ENCODE data around the gene GTPBP6. TPM values are rescaled to one million over a fixed set of nuclear protein-coding genes. Genes with fewer than 3 reads are reported as not detected.
A peak's percentile ranks its signal among the peaks of the same experiment; 100 is the strongest.
"Not testable (repeated sequence)": the region's sequence is repeated elsewhere in the genome, so short reads cannot be mapped to it uniquely, and the experiment has no call there.

GTPBP6 gene
- total RNA-seq, 2 experiments from 2014 or later = 60.0 to 62.4 TPM

- intact Hi-C loops (cut with micrococcal nuclease) = loop anchor here (5.0 kb wide), 1 partner anchor 105 kb away; the partner anchor contains the start of gene PPP2R3B
- DNase-seq = not testable (repeated sequence)
- peak overlapping the region; percentile 45 for H3K27ac Mint-ChIP-seq
Measured at GRCh38 chrX:282000-282681, 36.5 kb downstream of the GTPBP6 start.

GRCh38 chrX:281166-281999, 37.2 kb downstream of the GTPBP6 start, which contains the start of gene PLCXD1:
TSS of gene PLCXD1 (plus strand) at chrX:281381. CDS start at chrX:284188, 2,807 bp downstream.
- POLR2A ChIA-PET = no interaction called here
- Mint-ChIP-seq H3K4me1 (ENCODE audit: low read depth) (peaks cover 19% of the 10 kb centered on the region), H3K27me3 (no peaks in the 10 kb centered on the region), H3K9me3 (no peaks in the 10 kb centered on the region), H3K36me3 (peaks cover 15% of the 10 kb centered on the region), H3K27ac (peak within 1 kb of the TSS; percentile 45), H3K4me3 (peak within 1 kb of the TSS; percentile 74)
- intact Hi-C loops (cut with micrococcal nuclease) = loop anchor here (5.0 kb wide), 1 partner anchor 106 kb away; the partner anchor contains the start of gene PPP2R3B
- CTCF ChIA-PET = no interaction called here
- DNase-seq = peak; percentile 29

More at GRCh38 chrX:282000-282681, 36.5 kb downstream of the GTPBP6 start:
- H3K9me3 Mint-ChIP-seq, CTCF ChIA-PET, H3K27me3 Mint-ChIP-seq, POLR2A ChIA-PET: not testable (repeated sequence)
- Mint-ChIP-seq H3K36me3 (peaks cover 17% of the 10 kb centered on the region), H3K4me1 (ENCODE audit: low read depth) (peaks cover 25% of the 10 kb centered on the region), H3K4me3 (peak overlapping the region; percentile 74)

DNA sequence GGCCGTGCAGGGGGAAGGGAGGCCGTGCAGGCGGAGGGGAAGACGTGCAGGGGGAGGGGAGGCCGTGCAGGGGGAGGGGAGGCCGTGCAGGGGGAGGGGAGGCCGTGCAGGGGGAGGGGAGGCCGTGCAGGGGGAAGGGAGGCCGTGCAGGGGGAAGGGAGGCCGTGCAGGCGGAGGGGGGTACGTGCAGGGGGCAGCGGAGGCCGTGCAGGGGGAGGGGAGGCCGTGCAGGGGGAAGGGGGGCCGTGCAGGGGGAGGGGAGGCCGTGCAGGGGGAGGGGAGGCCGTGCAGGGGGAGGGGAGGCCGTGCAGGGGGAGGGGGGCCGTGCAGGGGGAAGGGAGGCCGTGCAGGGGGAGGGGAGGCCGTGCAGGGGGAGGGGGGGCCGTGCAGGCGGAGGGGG, 37.9 kb downstream of the GTPBP6 start:
- peaks cover 14% of the 10 kb centered on the region for H3K36me3 Mint-ChIP-seq
- H3K9me3 Mint-ChIP-seq, DNase-seq, CTCF ChIA-PET, H3K27me3 Mint-ChIP-seq, H3K4me3 Mint-ChIP-seq, H3K27ac Mint-ChIP-seq, POLR2A ChIA-PET: not testable (repeated sequence)
- H3K4me1 Mint-ChIP-seq (ENCODE audit: low read depth) = peaks cover 19% of the 10 kb centered on the region
- intact Hi-C loops (cut with micrococcal nuclease) = loop anchor here (5.0 kb wide), 1 partner anchor 107 kb away; the partner anchor contains the start of gene PPP2R3B

DNA sequence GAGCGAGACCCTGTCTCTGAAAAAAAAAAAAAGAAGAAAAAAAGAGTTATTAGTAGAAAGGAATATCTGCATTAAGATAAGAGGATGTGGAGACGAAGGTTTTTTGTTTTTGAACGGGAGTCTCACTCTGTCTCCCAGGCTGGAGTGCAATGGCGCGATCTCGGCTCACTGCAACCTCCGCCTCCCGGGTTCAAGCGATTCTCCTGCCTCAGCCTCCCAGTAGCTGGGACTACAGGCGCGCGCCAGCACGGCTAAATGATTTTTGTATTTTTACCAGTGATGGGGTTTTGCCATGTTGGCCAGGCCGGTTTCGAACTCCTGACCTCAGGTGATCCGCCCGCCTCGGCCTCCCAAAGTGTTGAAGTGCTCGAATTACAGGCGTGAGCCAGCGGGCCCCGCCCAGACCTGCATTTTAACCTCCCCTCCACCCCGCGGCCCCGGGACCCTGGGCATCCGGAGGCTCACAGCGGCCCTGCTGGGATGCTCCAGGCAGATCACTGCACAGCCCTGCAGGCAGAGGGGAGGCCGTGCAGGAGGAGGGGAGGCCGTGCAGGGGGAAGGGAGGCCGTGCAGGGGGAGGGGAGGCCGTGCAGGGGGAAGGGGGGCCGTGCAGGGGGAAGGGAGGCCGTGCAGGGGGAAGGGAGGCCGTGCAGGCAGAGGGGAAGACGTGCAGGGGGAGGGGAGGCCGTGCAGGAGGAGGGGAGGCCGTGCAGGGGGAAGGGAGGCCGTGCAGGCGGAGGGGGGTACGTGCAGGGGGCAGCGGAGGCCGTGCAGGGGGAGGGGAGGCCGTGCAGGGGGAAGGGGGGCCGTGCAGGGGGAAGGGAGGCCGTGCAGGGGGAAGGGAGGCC, 38.6 kb downstream of the GTPBP6 start:
- DNase-seq, POLR2A ChIA-PET, H3K4me3 Mint-ChIP-seq, H3K27ac Mint-ChIP-seq, H3K36me3 Mint-ChIP-seq, H3K27me3 Mint-ChIP-seq, H3K9me3 Mint-ChIP-seq, CTCF ChIA-PET: not testable (repeated sequence)
- peaks cover 13% of the 10 kb centered on the region for H3K4me1 Mint-ChIP-seq (ENCODE audit: low read depth)
- intact Hi-C loops (cut with micrococcal nuclease) = loop anchor here (5.0 kb wide), 1 partner anchor 107 kb away; the partner anchor contains the start of gene PPP2R3B

GRCh38 chrX:276581-277201, 41.9 kb downstream of the GTPBP6 start:
- H3K27ac Mint-ChIP-seq = no peak overlapping the region
- CTCF ChIA-PET = no interaction called here
- peak; percentile 55 for DNase-seq
- intact Hi-C loops (cut with micrococcal nuclease) = no loop called here
- no peaks in the 10 kb centered on the region for H3K36me3 Mint-ChIP-seq
- POLR2A ChIA-PET = no interaction called here
- H3K27me3 Mint-ChIP-seq = no peaks in the 10 kb centered on the region
- peak overlapping the region; percentile 74 for H3K4me3 Mint-ChIP-seq
- peaks cover 6% of the 10 kb centered on the region for H3K4me1 Mint-ChIP-seq (ENCODE audit: low read depth)
- H3K9me3 Mint-ChIP-seq = no peaks in the 10 kb centered on the region

DNA sequence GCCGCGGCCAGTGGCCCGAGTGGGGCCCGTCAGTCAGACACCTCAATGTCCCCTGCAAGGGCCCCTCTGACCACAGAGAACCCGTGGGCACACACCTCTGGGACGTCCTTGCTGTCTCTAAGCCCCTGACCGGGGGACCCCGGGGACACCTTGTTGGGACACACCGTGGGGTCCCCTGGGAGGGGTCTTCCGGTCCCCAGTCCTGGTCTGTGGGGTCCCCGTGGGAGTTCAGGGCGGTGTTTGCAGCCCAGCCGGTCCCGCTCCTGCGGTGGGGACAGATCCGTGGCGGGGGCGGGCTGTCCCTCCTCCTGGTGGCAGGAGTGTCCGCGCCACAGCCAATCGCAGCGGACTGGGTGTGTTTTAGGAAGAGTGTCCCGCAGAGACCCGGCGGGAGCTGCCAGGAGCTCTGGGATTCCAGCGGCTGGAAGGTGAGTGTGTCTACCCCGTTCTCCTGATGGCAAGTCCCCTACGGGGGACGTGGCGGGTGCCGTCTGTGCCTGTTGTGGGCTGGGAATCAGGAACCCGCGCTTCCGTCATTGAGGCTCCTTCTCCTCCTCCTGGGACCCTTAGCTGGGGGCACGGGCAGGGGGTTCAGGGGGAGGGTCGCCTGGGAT, 42.5 kb downstream of the GTPBP6 start:
- CTCF ChIA-PET = no interaction called here
- H3K27ac Mint-ChIP-seq = no peak overlapping the region
- peak; percentile 56 for DNase-seq
- H3K4me1 Mint-ChIP-seq (ENCODE audit: low read depth) = peaks cover 6% of the 10 kb centered on the region
- POLR2A ChIA-PET = no interaction called here
- H3K36me3 Mint-ChIP-seq = no peaks in the 10 kb centered on the region
- H3K27me3 Mint-ChIP-seq = no peaks in the 10 kb centered on the region
- H3K4me3 Mint-ChIP-seq = peak overlapping the region; percentile 74
- H3K9me3 Mint-ChIP-seq = no peaks in the 10 kb centered on the region
- intact Hi-C loops (cut with micrococcal nuclease) = no loop called here

DNA sequence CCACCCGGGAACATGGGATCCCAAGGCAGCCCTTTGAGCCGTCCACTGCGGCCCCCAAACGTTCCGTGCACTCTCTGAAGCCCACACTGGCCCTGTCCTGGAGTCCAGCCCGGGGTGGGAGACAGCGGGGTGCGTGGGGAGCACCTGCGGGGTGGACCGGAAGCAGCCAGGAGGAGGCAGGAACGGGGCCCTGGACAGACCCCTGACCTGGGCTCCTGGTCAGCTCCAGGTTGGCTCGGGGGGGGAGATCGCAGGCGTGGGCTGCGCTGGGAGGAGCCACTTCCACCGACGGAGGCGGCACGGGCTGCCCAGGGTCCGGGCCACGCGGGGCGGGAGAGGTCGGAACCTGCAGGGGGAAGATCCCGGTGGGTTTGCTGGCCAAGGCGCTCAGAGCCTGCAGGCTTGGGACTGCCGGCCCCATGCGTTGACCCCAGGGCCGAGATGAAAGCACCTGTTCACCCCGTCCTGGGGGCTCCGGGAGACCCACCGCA, 43.1 kb downstream of the GTPBP6 start:
- Mint-ChIP-seq H3K27ac (no peak overlapping the region), H3K27me3 (no peaks in the 10 kb centered on the region), H3K4me1 (ENCODE audit: low read depth) (peaks cover 6% of the 10 kb centered on the region), H3K9me3 (no peaks in the 10 kb centered on the region), H3K4me3 (peak overlapping the region; percentile 46), H3K36me3 (no peaks in the 10 kb centered on the region)
- intact Hi-C loops (cut with micrococcal nuclease) = no loop called here
- ChIA-PET CTCF (no interaction called here), POLR2A (no interaction called here)
- DNase-seq = no peak

DNA sequence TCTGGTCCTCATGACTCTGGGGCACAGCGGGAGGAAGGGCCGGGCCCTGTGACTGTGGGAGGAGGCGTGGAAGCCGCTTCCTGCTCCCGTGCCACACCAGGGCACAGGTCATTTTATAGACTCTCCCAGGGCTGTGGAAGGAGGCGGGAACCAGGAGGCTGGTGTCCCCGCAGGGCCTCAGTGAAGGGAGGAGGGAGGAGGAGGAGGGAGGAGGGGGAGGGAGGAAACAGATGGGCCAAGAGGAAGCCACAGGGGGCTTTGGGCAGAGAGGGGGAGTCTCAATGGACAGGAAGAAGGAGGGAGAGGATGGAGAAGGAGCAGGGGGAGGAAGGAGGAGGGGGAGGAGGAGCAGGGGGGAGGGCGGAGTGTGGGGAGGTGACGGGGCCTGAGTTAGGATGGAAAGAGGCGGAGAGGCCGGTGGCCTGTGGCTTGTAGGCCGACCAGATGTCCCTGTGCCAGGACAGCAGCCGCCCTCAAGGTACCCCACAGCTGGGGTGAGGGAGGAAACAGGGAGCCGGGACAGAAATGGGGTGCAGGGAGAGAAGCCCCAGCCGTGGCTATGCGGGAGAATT, 43.6 kb downstream of the GTPBP6 start:
- no peak overlapping the region for H3K27ac Mint-ChIP-seq
- peaks cover 6% of the 10 kb centered on the region for H3K4me1 Mint-ChIP-seq (ENCODE audit: low read depth)
- ChIA-PET CTCF (no interaction called here), POLR2A (no interaction called here)
- no peaks in the 10 kb centered on the region for H3K27me3 Mint-ChIP-seq
- peak overlapping the region; percentile 46 for H3K4me3 Mint-ChIP-seq
- no peak for DNase-seq
- intact Hi-C loops (cut with micrococcal nuclease) = no loop called here
- H3K9me3 Mint-ChIP-seq = no peaks in the 10 kb centered on the region
- no peaks in the 10 kb centered on the region for H3K36me3 Mint-ChIP-seq

DNA sequence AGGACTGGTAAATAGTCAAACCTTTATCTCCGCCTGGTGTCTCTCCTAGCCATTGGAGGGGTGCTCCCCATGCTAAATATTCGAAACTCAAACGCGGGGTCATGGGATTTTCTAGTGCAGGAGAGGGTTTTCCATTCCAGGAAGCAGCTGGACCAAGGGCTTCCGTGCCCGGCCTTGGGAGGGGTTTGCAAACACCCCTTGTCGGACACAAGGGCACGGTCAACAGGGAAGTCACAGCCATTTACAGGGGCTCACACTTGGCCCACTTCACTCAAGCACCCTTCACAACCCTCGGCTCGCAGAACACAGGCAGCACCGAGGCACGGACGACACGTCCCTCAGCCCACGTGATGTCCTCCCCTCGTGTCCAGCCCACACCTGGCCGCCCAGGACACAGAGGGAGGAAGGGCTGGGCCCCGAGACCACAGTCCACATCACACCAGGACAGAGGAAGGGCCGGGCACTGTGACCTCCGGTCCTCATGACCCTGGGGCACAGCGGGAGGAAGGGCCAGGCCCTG, 47.7 kb downstream of the GTPBP6 start:
- H3K9me3 Mint-ChIP-seq = no peaks in the 10 kb centered on the region
- H3K27ac Mint-ChIP-seq = no peak overlapping the region
- no peaks in the 10 kb centered on the region for H3K36me3 Mint-ChIP-seq
- H3K27me3 Mint-ChIP-seq = no peaks in the 10 kb centered on the region
- CTCF ChIA-PET = no interaction called here
- POLR2A ChIA-PET = no interaction called here
- no peak overlapping the region for H3K4me3 Mint-ChIP-seq
- DNase-seq = no peak
- no peaks in the 10 kb centered on the region for H3K4me1 Mint-ChIP-seq (ENCODE audit: low read depth)
- intact Hi-C loops (cut with micrococcal nuclease) = no loop called here

DNA sequence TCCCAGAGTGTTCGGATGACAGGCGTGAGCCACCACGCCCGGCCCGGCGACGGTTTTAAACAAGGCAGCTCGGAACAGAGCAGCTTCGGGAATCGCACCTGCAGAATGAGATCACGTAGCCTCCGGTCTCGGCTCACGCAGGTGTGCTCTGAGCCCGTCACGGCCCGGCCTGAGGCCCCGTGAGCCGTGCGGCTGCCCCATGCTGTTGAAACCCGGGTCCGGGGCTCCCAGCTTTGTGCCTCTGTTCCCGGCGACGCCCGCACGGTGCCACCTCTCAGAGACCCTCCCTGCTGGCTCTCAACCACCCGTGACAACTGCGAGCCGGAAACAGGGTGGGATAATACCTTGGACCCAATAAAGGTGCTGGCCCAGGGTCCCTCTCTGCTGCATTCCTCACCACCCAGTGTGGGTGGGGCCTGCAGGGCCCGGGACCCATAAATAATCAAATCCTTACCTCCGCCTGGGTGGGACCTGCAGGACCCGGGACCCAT, 50.8 kb downstream of the GTPBP6 start:
- intact Hi-C loops (cut with micrococcal nuclease) = no loop called here
- CTCF ChIA-PET = no interaction called here
- POLR2A ChIA-PET = no interaction called here
- Mint-ChIP-seq H3K4me3 (no peak overlapping the region), H3K9me3 (no peaks in the 10 kb centered on the region), H3K27me3 (no peaks in the 10 kb centered on the region), H3K36me3 (no peaks in the 10 kb centered on the region), H3K27ac (no peak overlapping the region), H3K4me1 (ENCODE audit: low read depth) (no peaks in the 10 kb centered on the region)
- no peak for DNase-seq

DNA sequence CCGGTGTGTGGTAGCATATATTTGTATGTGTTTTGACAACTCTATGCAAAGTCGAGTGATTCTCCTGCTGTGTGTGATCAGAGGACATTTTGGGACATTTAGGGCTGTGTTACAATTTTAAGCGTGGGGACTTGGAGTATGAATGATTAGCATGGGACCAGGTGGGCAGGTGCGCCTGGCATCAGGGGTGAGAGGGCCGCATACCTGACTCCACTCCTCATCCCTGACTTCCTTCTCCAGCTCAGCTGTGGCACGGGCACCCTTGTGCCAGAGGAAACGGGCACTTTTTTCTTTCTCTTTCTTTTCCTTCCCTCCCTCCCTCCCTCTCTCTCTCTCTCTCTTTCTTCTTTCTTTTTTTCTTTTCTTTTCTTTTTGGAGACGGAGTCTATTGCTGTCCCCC, 53.1 kb downstream of the GTPBP6 start:
- Mint-ChIP-seq H3K27ac (no peak overlapping the region), H3K4me1 (ENCODE audit: low read depth) (no peaks in the 10 kb centered on the region), H3K36me3 (no peaks in the 10 kb centered on the region), H3K27me3 (no peaks in the 10 kb centered on the region), H3K4me3 (no peak overlapping the region), H3K9me3 (no peaks in the 10 kb centered on the region)
- intact Hi-C loops (cut with micrococcal nuclease) = no loop called here
- ChIA-PET POLR2A (no interaction called here), CTCF (no interaction called here)
- DNase-seq = no peak
